Fibroblast of the aortic adventitia (primary cell): ENCODE measurements around the gene DCTN5. TPM values are rescaled to one million over a fixed set of nuclear protein-coding genes. Genes with fewer than 3 reads are reported as not detected.
"Not testable (repeated sequence)": the region's sequence is repeated elsewhere in the genome, so short reads cannot be mapped to it uniquely, and the experiment has no call there.

Experiments used
- DNase-seq: peaks from one replicate; pipeline ENCODE4 v3.0.0-alpha.2; 2010; ENCODE audit warnings: low read depth
- H3K4me3 ChIP-seq: 2 replicates; pipeline ENCODE4 v1.5.1; 2011; ENCODE audit warnings: low read depth, mild to moderate bottlenecking, control low read depth, low read length, moderate library complexity
- CTCF ChIP-seq: IDR thresholded peaks from 2 replicates; pipeline ENCODE4 v1.5.1; 2011; ENCODE audit warnings: mild to moderate bottlenecking, low read length, control low read depth, inconsistent platforms; ENCODE audit not compliant: insufficient read depth
- total RNA-seq: library from RNA; depleted of rRNA; stranded (reverse); fragments of >200 nt; gene quantifications from 2 replicates; pipeline ENCODE4 v1.2.3, GENCODE V29; 2012; ENCODE audit warnings: low replicate concordance

Gene DCTN5
- total RNA-seq, 1 donor: 54.8 TPM

GRCh38 chr16:23607726-23608125 is 33.5 kb upstream of the DCTN5 start:
- DNase-seq: peak; percentile 7
- H3K4me3 ChIP-seq: no peak overlapping the region
- no peak for TF ChIP-seq CTCF

GRCh38 chr16:23608194-23608593 is 33.1 kb upstream of the DCTN5 start:
- no peak for TF ChIP-seq CTCF
- H3K4me3 ChIP-seq: no peak overlapping the region
- peak; percentile 68 for DNase-seq

GRCh38 chr16:23609929-23610328 is 31.3 kb upstream of the DCTN5 start:
- no peak overlapping the region for H3K4me3 ChIP-seq
- no peak for TF ChIP-seq CTCF
- DNase-seq: no peak

GRCh38 chr16:23610905-23611304 is 30.4 kb upstream of the DCTN5 start:
- DNase-seq, H3K4me3 ChIP-seq: not testable (repeated sequence)

- no peak for TF ChIP-seq CTCF
- no peak overlapping the region for H3K4me3 ChIP-seq
- no peak for DNase-seq
Measured at GRCh38 chr16:23611936-23612335, 29.3 kb upstream of the DCTN5 start.

- H3K4me3 ChIP-seq: no peak overlapping the region
- no peak for TF ChIP-seq CTCF
- DNase-seq: no peak
Measured at GRCh38 chr16:23615805-23616204, 25.5 kb upstream of the DCTN5 start.

GRCh38 chr16:23624092-23624491 is 17.2 kb upstream of the DCTN5 start:
- TF ChIP-seq CTCF: no peak
- no peak for DNase-seq
- no peak overlapping the region for H3K4me3 ChIP-seq
